ENCODE data around the gene DLG2. TPM values are rescaled to one million over a fixed set of nuclear protein-coding genes. Genes with fewer than 3 reads are reported as not detected.

DLG2 gene
- total and polyA plus RNA-seq, 9 of the 15 experiments (the other 6 are each of a cell fraction or from before 2014, with no cell fraction given): 0.52 to 1.6 (median 0.95) TPM

DNA sequence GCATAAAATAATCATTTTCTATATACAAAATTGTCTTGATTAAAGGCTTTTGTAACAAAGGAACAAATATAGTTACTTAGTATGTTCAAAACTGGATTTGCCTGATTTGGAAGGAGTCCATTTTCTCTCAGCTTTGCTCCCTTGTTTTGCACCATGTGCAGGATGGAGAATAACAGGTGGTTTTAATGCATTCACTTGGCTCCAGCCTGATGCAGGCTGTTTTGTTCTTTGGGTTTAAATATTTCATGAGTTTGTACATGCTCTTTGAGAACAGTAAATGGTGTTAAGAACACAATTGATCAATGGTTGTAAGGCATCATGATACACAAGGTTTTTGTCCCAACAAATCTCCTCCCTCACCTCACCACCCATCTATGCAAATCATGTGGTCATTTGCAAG lies 1454.1 kb downstream of the DLG2 start (continued):
- no peak for TF ChIP-seq NCOA6 (IDR thresholded peaks at IDR 0.05)
- TF ChIP-seq ZNF644 (tag; IDR thresholded peaks at IDR 0.05; ENCODE audit: low read depth): no peak

DNA sequence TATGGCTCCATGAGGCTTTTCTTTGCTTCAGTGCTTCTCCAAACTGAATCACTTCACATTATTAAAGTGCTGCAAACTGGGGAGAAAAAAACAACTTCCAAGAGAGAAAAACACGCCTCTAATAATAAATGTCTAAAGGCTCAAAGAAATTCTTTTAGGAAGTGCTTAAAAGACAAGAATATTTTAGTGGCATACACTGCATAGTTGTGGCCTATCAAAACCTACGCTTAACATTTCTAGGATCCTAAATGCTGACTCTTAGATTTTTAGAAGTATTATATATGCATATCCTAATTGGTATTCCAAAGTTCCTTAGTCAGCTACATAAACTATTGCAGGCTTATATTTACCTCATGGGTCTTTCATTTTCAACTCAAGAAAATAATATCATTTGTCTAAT lies 1462.0 kb downstream of the DLG2 start:
- H3K9me3 ChIP-seq (replicated peaks; ENCODE audit: control insufficient read depth, insufficient read depth, low read depth, low read length): no peaks in the 10 kb centered on the region
- H3K27me3 ChIP-seq (ENCODE audit: control insufficient read depth in 2 of 2, insufficient read depth in 2 of 2, low read length in 2 of 2): no peaks in the 10 kb centered on the region
- H3K36me3 ChIP-seq (ENCODE audit: control insufficient read depth, insufficient read depth, low read length): no peaks in the 10 kb centered on the region
- BruUV-seq (replicated peaks): no TSS peak
- H3K4me1 ChIP-seq (replicated peaks in 1 of 2; ENCODE audit: control insufficient read depth in 2 of 2, insufficient read depth in 2 of 2, low read length in 2 of 2): no peaks in the 10 kb centered on the region
- 0% methylated on average over 2 of the region's 2 CpGs for WGBS (ENCODE audit: insufficient coverage, low coverage, missing lambda C conversion rate)
- H3K79me2 ChIP-seq (ENCODE audit: control insufficient read depth, insufficient read depth, low read length): no peaks in the 10 kb centered on the region
- DNase-seq (ENCODE audit: extremely low read depth in 1 of 4, low spot score in 3 of 4) (no peak), ATAC-seq (no peak), FAIRE-seq (no peak)
- no peak overlapping the region for H2AFZ ChIP-seq (ENCODE audit: low read depth, low read length)
- CTCF ChIA-PET (ENCODE audit: low intra/inter-chr PET ratio): no interaction called here
- no peaks in the 10 kb centered on the region for H3K9me1 ChIP-seq (ENCODE audit: control insufficient read depth, insufficient read depth, low read length)
- in situ Hi-C loops (cut with MboI): no loop called here
- no peak overlapping the region for H3K4me3 ChIP-seq
- no peak overlapping the region for H3K27ac ChIP-seq (ENCODE audit: extremely low read depth, low read depth, low read length)
- intact Hi-C loops (cut with micrococcal nuclease): no loop called here
- no peak overlapping the region for H3K4me2 ChIP-seq (ENCODE audit: insufficient read depth, low read length)
- POLR2A ChIA-PET: no interaction called here
- H4K20me1 ChIP-seq (replicated peaks; ENCODE audit: control insufficient read depth, insufficient read depth, low read length): no peaks in the 10 kb centered on the region
- no peak overlapping the region for H3K9ac ChIP-seq (ENCODE audit: insufficient read depth in 1 of 2, low read depth in 2 of 2, low read length in 2 of 2)
- TF ChIP-seq ESRRA (IDR thresholded peaks at IDR 0.05; ENCODE audit: borderline replicate concordance, low read depth) (no peak), ZNF263 (CRISPR knock-in tag; IDR thresholded peaks at IDR 0.05; ENCODE audit: borderline replicate concordance) (no peak), U2AF1 (optimal IDR thresholded peaks at IDR 0.05; ENCODE audit: low read depth, low read length) (no peak), ZNF57 (CRISPR knock-in tag; IDR thresholded peaks at IDR 0.05) (no peak), GABPB2 (CRISPR knock-in tag; conservative IDR thresholded peaks at IDR 0.05) (no peak)
- TF ChIP-seq, protein P1, sequence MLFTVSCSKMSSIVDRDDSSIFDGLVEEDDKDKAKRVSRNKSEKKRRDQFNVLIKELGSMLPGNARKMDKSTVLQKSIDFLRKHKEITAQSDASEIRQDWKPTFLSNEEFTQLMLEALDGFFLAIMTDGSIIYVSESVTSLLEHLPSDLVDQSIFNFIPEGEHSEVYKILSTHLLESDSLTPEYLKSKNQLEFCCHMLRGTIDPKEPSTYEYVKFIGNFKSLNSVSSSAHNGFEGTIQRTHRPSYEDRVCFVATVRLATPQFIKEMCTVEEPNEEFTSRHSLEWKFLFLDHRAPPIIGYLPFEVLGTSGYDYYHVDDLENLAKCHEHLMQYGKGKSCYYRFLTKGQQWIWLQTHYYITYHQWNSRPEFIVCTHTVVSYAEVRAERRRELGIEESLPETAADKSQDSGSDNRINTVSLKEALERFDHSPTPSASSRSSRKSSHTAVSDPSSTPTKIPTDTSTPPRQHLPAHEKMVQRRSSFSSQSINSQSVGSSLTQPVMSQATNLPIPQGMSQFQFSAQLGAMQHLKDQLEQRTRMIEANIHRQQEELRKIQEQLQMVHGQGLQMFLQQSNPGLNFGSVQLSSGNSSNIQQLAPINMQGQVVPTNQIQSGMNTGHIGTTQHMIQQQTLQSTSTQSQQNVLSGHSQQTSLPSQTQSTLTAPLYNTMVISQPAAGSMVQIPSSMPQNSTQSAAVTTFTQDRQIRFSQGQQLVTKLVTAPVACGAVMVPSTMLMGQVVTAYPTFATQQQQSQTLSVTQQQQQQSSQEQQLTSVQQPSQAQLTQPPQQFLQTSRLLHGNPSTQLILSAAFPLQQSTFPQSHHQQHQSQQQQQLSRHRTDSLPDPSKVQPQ (CRISPR knock-in tag; IDR thresholded peaks at IDR 0.05; ENCODE audit: borderline replicate concordance): no peak
- TF ChIP-seq, protein P2, sequence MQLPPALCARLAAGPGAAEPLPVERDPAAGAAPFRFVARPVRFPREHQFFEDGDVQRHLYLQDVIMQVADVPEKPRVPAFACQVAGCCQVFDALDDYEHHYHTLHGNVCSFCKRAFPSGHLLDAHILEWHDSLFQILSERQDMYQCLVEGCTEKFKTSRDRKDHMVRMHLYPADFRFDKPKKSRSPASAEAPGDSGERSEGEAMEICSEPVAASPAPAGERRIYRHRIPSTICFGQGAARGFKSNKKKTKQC (CRISPR knock-in tag; IDR thresholded peaks at IDR 0.05): no peak
- TF ChIP-seq, protein P3, sequence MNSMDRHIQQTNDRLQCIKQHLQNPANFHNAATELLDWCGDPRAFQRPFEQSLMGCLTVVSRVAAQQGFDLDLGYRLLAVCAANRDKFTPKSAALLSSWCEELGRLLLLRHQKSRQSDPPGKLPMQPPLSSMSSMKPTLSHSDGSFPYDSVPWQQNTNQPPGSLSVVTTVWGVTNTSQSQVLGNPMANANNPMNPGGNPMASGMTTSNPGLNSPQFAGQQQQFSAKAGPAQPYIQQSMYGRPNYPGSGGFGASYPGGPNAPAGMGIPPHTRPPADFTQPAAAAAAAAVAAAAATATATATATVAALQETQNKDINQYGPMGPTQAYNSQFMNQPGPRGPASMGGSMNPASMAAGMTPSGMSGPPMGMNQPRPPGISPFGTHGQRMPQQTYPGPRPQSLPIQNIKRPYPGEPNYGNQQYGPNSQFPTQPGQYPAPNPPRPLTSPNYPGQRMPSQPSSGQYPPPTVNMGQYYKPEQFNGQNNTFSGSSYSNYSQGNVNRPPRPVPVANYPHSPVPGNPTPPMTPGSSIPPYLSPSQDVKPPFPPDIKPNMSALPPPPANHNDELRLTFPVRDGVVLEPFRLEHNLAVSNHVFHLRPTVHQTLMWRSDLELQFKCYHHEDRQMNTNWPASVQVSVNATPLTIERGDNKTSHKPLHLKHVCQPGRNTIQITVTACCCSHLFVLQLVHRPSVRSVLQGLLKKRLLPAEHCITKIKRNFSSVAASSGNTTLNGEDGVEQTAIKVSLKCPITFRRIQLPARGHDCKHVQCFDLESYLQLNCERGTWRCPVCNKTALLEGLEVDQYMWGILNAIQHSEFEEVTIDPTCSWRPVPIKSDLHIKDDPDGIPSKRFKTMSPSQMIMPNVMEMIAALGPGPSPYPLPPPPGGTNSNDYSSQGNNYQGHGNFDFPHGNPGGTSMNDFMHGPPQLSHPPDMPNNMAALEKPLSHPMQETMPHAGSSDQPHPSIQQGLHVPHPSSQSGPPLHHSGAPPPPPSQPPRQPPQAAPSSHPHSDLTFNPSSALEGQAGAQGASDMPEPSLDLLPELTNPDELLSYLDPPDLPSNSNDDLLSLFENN (IDR thresholded peaks at IDR 0.05; ENCODE audit: low read depth in 2 of 2, low read length in 2 of 2): no peak
- TF ChIP-seq, protein P4, sequence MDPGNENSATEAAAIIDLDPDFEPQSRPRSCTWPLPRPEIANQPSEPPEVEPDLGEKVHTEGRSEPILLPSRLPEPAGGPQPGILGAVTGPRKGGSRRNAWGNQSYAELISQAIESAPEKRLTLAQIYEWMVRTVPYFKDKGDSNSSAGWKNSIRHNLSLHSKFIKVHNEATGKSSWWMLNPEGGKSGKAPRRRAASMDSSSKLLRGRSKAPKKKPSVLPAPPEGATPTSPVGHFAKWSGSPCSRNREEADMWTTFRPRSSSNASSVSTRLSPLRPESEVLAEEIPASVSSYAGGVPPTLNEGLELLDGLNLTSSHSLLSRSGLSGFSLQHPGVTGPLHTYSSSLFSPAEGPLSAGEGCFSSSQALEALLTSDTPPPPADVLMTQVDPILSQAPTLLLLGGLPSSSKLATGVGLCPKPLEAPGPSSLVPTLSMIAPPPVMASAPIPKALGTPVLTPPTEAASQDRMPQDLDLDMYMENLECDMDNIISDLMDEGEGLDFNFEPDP (CRISPR knock-in tag; IDR thresholded peaks at IDR 0.05): no peak

All from K562 (cell line).